SU-DHL-6 (cell line): ENCODE results near the gene ZNF185.

Source experiments
- CTCF ChIP-seq: fragments of 200-600 bp; sonication (generic); IDR thresholded peaks from one replicate; pipeline ENCODE4 v1.5.1; 2017; ENCODE audit warnings: antibody characterized with exemption, mild to moderate bottlenecking, low read length, moderate library complexity; ENCODE audit not compliant: insufficient read depth, poor library complexity, severe bottlenecking
- EZH2phosphoT487 ChIP-seq: fragments of 200-600 bp; sonication (generic), shearing (Covaris generic); conservative IDR thresholded peaks from 2 replicates; pipeline ENCODE4 v1.6.1; 2018; ENCODE audit warnings: mild to moderate bottlenecking, antibody characterized with exemption, low read length, moderate library complexity, mixed read lengths

GRCh38 chrX:152918707-152919106, 20.8 kb downstream of the ZNF185 start:
- TF ChIP-seq CTCF (no peak), EZH2phosphoT487 (no peak)
